ENCODE measurements around the gene MTHFD1L. TPM values are rescaled to one million over a fixed set of nuclear protein-coding genes. Genes with fewer than 3 reads are reported as not detected.

Gene MTHFD1L
- total and polyA plus RNA-seq, 2 of the 8 experiments (the other 6 are each of a cell fraction or from before 2014, with no cell fraction given): 29.2 to 105 TPM

GRCh38 chr6:151009576-151009975 is 144.1 kb downstream of the MTHFD1L start (continued):
- TF ChIP-seq SP2 (IDR thresholded peaks at IDR 0.05; ENCODE audit: low read length) (no peak), CBX8 (IDR thresholded peaks at IDR 0.05; ENCODE audit: borderline replicate concordance, low read depth, low read length) (no peak), EGR1 (IDR thresholded peaks at IDR 0.05; ENCODE audit: borderline replicate concordance, low read depth, low read length) (peak; percentile 12; the same call in 1 of the 2 replicates), KDM5A (IDR thresholded peaks at IDR 0.05; ENCODE audit: low read length) (no peak), BCL11A (IDR thresholded peaks at IDR 0.05; ENCODE audit: low read depth in 2 of 2, low read length in 2 of 2) (no peak), CEBPB (IDR thresholded peaks at IDR 0.05; ENCODE audit: low read depth, low read length) (no peak), JUND (IDR thresholded peaks at IDR 0.05; ENCODE audit: low read length) (no peak), E2F6 (IDR thresholded peaks at IDR 0.05) (no peak), HDAC6 (IDR thresholded peaks at IDR 0.05; ENCODE audit: low read depth, low read length) (no peak), POLR2AphosphoS5 (IDR thresholded peaks at IDR 0.05; ENCODE audit: low read depth, low read length) (no peak), POU5F1 (IDR thresholded peaks at IDR 0.05; ENCODE audit: low read depth, low read length) (no peak), GABPA (IDR thresholded peaks at IDR 0.05; ENCODE audit: borderline replicate concordance, insufficient read depth, low read length) (no peak), SIN3A (conservative IDR thresholded peaks at IDR 0.05 in 1 of 2, IDR thresholded peaks at IDR 0.05 in 1 of 2; ENCODE audit: low read depth in 1 of 2, low read length in 2 of 2) (no peak; a peak in 1 of 4 replicates), CHD1 (IDR thresholded peaks at IDR 0.05; ENCODE audit: low read depth, low read length) (no peak), SUZ12 (IDR thresholded peaks at IDR 0.05; ENCODE audit: low read length) (no peak), FOSL1 (IDR thresholded peaks at IDR 0.05; ENCODE audit: insufficient read depth, low read depth, low read length) (no peak), ATF3 (IDR thresholded peaks at IDR 0.05; ENCODE audit: insufficient read depth, low read depth, low read length) (no peak), USF2 (IDR thresholded peaks at IDR 0.05; ENCODE audit: low read length) (no peak), TAF7 (optimal IDR thresholded peaks at IDR 0.05; ENCODE audit: borderline replicate concordance, low read depth, low read length) (no peak), CREB1 (IDR thresholded peaks at IDR 0.05) (no peak), EZH2 (IDR thresholded peaks at IDR 0.05; ENCODE audit: low read depth, low read length, severe bottlenecking) (no peak), SIRT6 (IDR thresholded peaks at IDR 0.05; ENCODE audit: low read length) (no peak), TAF1 (IDR thresholded peaks at IDR 0.05; ENCODE audit: low read depth, low read length) (no peak), ZNF274 (IDR thresholded peaks at IDR 0.05; ENCODE audit: borderline replicate concordance, extremely low read depth, low read length) (no peak)

Data from H1 (cell line).